Right ventricle myocardium superior (tissue), 1 donor: ENCODE data around the gene ST6GALNAC3. TPM values are rescaled to one million over a fixed set of nuclear protein-coding genes. Genes with fewer than 3 reads are reported as not detected.

ENCODE experiments used
- ATAC-seq: fragments of 200-7000 bp; cut with Tn5 transposase; one replicate; pipeline ENCODE4 v1.9.1; 2020; ENCODE audit warnings: mild to moderate bottlenecking; ENCODE audit not compliant: poor library complexity
- DNase-seq: peaks from one replicate; pipeline ENCODE4 v3.0.0-alpha.2; 2020
- intact Hi-C: fragments of 100-400 bp; cut with DNase I; formaldehyde crosslinking; loops from one replicate; pipeline ENCODE4 v1.11.2; 2022
- total RNA-seq: library from RNA; stranded (reverse); fragmentation: NEBNext Ultra II Directional; extraction: Animal tissue kit (Norgen Biotek cat#: 25700); gene quantifications from one replicate; pipeline ENCODE4 v1.2.1, GENCODE V29; 2021
- donor health status: DM: no; HTN: yes; CAD: no; lungs with severe emphysema.

The ST6GALNAC3 gene
- total RNA-seq, 1 donor from 2014 or later = 4.5 TPM

DNA sequence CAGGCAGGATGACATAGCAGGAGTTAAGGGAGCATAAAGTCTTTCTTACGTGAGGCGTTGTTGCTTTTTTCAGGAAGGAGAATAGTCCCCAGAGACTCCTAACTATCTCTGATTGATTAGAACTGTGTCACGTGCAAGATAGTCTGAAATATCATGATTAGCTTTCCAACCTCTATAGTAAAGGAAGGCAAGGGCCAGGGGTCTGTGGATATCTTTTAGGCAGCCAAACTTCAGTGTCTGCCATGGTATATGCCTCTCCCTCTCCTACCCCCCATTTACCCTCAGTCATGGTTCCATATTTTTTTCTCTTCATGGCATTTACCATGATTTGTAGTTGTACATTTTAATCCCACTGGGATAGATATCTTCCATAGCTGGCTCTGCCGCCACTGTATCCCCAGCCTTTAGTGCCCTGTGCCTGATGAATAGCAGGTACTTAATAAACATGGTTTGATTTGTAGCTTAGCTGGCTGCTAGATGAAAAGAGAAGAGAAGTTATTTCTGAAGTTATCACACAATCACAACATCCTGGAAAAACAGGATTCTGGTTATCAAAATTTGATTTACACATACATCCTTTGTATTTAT lies 474.1 kb downstream of the ST6GALNAC3 start:
- intact Hi-C loops = no loop called here
- ATAC-seq (no peak), DNase-seq (no peak)

DNA sequence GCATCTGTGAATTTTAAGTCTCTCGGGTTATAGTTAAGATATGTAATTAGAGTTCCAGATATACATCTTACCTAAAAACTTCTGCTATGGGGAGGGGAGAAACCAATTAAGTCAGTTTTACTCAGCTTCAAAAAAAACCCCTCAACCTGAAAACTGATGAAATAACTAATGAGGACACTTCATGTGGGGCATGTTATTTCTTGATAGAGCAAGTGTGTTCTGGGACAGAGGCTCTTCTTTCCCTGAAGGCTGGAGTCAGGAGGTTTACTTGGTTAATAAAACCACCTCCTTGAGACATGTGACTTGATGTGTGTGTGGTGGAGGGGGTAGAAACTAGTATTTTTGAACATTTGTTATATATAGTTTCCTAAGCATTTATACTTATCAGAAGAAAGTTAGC lies 479.7 kb downstream of the ST6GALNAC3 start:
- intact Hi-C loops = no loop called here
- ATAC-seq (no peak), DNase-seq (no peak)

DNA sequence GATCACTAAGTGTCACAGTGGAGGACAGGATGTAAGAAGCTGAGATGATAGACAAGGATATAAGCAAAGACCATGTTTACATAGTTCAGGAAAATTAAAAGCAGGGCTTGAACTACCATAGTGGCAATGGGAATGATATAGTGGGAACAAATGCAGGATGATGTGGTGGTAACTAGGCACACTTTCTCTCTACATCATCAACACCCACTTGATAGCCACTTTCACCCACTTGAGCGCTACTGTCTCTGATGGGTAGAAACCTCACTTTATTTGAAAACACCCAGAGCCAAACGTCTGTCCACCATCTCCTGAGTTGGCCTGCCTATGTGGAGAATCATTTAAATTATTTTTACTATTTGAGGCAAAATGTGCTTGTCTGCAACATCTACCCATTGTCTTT lies 487.7 kb downstream of the ST6GALNAC3 start:
- DNase-seq (no peak), ATAC-seq (no peak)
- intact Hi-C loops = no loop called here

DNA sequence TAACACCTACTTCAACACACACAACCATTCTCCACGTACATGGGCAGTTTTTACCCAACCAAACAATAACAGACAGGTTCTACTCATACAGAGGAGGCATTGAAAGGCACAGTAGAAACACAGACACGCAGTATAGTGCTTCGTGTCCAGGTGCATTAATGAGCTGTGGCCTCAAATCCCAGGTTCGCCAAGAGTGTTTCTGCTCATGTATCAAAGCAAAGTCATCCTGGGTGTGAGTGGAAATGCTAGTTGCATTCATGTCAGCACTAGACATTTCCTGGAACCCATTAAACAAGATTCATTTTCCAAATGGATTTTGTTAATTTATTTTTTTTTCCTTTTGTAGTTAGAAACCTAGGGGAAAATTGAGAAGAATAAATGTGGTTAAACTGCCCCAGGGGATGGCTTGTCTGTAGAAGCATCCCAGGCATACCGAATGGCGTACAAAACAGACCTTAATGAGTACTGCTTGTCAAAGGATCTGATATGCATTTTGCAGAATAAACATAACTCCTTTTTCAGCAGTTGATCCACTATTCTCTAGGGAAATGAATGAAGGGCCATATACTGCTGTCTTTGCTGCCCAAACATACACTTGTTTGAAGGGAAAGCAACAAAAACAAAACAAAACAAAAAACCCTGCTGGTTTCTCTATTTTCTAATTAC lies 494.2 kb downstream of the ST6GALNAC3 start:
- ATAC-seq = no peak
- intact Hi-C loops = no loop called here
- DNase-seq = no peak

DNA sequence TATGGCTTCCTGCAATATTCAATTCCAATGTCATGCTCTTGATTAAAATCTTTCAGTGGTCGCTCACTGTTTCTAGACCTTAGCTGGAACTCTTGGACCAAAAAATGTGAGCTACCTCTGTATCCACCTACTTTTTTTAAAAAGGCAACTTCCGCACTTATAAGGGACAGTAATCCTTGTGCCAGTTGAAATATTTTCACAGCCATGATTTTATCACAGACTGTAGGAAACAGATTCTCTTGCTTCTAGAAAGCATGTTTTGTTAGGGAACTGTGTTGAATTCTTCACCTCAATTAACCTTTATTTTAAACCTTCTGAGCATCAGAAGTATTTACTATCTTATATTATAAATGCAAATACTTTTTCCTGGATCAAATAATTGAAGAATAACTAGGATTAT lies 496.7 kb downstream of the ST6GALNAC3 start:
- ATAC-seq (no peak), DNase-seq (no peak)
- intact Hi-C loops = no loop called here

DNA sequence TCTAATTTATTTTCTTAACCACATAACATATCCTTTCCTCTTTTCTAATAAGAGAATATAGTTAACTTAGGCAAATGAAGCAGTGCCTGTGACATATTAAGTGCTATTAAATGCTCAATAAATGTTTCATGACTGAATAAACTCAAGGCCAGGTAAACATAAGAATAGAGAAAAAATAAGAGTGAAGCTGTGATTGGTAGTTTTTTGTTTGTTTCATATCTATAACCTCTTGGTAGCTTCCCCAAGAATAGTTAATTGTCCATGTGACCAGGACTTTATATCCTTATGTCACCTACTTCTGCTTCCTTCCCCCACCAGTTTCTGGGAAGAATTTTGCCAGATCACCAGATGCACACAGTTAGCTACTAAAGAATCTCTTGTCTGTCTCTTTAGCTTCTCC lies 497.7 kb downstream of the ST6GALNAC3 start:
- ATAC-seq = no peak
- intact Hi-C loops = no loop called here

DNA sequence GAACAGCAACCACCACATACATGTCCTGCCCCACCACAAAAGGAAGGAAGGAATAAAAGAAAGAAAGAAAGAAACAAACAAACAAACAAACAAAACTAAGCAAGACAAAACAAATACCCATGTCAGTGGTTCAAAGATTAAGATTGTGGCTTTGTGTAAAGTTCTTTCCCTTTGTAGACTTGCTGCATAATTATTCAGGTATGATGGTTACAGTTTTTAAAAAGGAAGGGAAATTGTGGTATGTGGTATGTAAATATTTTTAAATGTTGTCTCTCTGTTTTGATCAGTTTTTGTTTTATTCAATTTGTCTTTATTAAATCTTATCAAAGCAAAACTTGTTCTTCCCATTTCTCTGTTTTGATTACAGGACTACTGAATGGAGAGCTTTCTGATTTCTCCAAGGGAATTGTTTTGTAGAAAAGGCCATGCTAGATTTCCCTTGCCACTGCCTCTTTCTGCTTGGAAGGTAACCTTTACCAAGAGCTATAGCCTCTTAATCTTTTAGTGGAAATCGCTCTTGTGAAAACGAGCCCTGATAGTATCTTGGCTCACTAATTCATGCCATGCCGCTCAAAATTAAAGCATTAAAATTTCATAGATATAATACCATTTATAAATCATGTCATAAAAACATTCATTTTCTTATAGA lies 502.5 kb downstream of the ST6GALNAC3 start:
- intact Hi-C loops = no loop called here
- ATAC-seq (no peak), DNase-seq (no peak)

More for the DNA sequence above, 497.7 kb downstream of the ST6GALNAC3 start:
- no peak for DNase-seq

DNA sequence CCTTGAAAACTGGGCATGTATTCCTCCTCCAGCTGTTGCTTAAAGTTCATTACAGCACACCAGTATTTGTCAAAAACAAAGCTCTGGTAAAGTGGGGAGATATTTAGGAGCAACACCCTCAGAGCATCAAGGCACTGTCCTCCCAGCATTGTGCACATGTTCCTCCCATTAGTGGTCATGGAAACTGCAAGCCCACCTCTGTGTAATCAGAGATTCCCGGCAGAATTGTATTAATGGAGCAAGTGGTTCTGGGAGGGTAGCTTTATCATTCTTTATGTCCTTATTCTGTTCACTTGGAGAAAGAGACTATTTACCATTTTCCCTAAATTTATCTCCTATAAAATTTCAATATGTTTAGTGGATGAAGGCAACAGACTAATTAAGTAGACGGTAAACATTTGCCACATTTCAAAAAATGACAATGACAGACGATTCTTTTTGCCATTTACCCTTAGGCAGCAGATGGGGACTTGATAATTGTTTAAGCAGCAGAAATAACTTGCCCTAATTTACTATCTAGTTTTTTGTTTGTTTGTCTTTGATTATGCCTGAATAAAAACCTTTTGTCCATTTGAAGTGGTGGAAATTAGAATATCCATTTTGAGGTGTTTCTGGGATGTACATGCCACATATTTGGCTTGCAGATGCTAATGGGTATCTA lies 503.1 kb downstream of the ST6GALNAC3 start:
- ATAC-seq (no peak), DNase-seq (no peak)
- intact Hi-C loops = no loop called here

DNA sequence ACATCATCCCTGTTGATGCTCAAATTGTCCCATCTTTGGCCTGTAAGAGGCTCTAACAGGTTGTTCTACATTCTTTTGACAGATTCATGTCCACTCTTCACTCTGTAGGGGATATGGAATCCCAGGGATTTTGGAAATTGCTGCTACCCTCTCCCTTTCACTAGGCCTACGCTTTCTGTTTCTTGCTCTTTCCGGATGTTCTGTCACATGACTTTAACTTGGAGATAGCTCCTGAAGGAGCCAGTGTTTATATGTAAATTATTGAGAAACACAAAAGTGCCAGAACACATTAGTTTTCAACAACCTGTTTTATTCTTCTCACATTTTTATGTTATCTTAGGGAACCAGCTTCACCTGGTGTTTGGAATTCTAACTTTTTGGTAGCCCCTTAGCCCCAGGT lies 505.7 kb downstream of the ST6GALNAC3 start:
- no peak for DNase-seq
- intact Hi-C loops = no loop called here
- no peak for ATAC-seq

DNA sequence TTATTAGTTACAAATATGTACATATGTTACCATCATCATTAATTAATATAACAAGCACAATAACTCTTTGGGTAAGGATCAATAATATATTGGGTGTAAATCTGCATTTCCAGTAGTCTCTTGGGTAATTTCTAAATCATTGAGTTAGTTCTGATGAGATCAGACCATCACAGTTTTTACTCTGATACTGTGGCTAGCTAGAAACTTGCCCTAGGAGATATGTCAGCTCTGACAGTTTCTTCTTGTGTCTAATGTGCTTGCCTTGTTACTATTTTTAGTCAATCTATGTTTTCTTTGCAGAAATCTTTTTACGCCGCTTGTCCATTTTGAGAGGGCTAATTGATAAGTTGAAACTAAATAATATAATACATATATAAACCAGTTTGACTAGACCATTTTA lies 507.2 kb downstream of the ST6GALNAC3 start:
- DNase-seq = no peak
- intact Hi-C loops = no loop called here
- ATAC-seq = no peak

DNA sequence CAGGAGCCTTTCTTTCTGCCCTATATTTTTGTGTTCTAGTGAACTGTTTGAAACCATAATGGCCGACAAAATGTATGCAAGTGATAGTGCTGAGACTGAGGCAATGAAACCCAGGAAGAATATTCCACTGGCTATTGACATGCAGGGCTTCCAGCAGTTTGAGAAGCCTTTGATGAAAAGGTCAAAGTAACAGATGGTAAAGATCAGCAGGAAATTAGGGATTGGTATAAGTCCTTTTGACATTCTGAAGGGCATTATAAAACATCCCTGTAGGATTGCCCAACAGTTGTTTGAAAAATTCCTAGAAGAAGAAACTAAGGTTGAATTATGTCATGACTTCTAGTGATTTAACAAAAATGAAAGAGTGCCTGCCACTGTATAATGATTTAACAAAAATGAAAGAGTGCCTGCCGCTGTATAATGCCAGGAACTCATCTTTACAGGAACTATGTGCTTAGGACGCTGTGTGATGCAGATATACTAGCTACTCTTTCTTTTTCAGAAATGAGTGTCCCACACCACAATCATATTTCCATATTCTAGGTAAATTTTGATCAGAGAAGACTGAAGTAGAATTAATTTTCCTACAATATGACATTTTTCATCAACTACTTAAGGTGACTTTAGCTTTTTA lies 508.8 kb downstream of the ST6GALNAC3 start:
- intact Hi-C loops = no loop called here
- no peak for ATAC-seq
- DNase-seq = no peak

DNA sequence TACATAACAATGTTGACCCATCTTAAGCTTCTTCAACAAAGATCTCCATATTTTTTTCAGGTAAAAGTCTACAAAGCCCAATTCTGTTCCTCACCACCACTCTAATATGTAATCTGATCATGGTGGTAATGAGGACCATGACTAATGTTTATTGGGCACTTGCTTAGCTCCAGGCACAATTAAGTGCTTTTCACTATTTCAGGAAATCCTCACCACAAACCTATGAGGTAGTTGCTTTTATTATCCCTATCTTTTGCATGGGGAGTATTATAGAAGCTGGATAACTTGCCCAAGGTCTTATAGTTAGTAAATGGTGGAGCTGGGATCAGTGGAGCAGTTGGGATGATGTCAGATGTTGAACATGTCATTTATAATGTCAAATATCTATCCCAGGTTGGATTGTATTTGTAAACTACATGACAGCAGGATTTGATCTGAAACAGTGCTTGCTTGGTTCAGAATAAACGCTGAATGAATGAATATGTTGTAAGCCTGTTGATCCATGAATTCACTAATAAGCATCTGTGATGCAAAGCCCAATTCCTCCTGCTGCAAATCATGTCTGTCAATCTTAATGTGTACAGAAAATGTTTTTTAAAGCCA lies 509.4 kb downstream of the ST6GALNAC3 start:
- no peak for ATAC-seq
- intact Hi-C loops = no loop called here
- DNase-seq = no peak

DNA sequence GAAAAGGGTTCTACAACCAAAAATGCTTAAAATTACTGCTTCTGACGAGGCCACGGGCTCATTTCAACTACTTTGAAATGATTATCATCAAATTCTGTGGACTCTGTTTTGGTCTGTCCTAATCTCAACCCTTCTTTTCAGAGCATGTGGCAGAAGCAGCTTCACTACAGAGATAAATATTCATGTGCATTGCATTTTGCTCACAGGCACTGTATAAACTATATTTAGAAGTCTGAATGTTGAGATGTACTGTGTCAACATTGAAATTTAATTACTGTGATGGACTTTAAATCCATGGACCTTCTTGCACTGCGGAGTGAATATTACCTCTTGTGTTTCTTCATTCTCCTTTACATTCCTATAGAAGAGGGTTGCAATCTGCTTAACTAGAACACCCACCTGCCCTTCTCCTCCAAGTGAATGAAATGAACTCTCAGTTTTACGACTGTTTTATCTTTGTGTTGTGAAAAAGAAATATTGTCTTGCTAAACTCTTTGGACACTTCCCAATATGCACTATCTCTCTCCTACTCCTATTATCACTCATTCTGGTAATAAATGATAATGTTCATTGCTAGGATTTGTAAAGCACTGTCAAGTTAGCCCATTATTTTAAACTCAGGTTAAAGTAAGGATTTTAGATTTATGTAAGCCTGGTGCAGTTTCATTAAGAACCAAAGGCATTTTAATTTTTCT lies 511.6 kb downstream of the ST6GALNAC3 start:
- intact Hi-C loops = no loop called here
- no peak for DNase-seq
- no peak for ATAC-seq

DNA sequence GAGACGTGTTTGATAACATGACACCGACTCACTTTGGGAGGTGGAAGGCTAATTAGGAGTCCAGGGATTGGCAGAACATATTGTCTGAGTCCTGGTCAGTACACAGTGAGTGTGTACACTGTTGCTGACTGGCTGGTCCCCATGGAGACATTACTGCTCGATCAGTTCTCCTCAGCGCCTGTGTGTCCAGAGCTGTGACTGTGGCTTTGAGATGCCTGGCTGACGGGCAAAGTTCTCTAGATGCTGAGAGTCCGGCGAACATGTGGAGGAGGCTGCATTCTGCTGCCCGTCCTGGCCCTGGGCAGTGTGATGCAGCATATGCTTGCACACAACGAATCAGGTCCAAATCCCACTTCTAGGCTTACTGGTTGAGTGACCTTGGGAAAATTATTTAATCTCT lies 512.7 kb downstream of the ST6GALNAC3 start:
- no peak for ATAC-seq
- intact Hi-C loops = no loop called here
- DNase-seq = no peak

DNA sequence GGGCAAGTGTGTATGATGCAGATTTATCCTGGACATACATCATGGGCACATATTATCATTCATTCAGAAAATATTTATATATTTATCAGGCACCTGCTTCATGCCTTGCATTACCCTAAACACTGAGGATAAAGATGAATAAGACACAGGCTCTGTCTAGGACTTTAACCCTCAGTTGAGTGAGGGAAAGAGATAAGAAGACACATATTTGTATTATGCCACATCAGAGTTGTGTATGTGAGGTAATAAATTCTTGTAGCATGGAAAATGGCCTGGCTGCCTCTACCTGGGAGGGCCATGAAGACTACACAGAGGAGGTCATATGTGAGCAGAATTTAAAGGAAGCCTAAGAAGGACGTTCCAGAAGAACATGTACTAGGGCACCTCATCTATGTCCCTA lies 516.9 kb downstream of the ST6GALNAC3 start:
- intact Hi-C loops = no loop called here
- ATAC-seq = no peak
- no peak for DNase-seq

DNA sequence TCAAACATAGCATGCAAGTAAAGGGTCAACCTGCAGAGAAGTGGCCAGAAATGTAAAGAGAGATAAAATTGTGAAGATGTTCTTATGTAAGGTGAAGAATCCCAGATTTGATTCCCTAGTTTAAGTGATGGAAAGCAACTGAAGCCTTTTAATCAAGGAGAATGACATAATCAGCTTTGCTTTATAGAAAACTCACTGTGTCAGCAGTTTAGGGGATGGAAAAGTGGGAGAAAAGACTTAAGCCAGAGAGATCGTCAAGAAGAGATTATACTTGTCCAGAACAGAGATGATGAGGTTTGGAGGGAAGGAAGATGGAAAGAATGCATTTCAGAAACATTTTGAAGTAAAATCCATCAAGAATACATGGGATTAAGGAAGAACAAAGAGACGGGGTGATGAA lies 517.4 kb downstream of the ST6GALNAC3 start:
- ATAC-seq (no peak), DNase-seq (no peak)
- intact Hi-C loops = no loop called here

DNA sequence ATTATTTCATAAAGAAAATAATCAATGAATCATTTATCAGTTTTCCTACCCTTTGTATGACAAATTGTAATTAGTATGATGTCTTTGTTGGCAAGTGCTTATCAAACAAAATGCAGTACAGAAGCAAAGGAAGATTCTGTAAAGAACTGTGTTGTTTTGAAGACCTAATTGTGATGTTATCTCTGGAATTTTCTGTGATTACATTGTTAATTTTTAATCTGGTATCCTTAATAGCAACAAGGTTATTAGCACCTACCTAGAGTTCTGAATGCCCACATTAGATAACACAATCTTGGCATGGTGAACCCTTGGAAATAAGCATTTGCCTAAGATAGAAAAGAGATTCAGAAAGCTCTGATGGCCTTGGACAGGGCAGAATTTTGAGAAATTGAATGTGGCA lies 518.6 kb downstream of the ST6GALNAC3 start:
- intact Hi-C loops = no loop called here
- DNase-seq (no peak), ATAC-seq (no peak)

DNA sequence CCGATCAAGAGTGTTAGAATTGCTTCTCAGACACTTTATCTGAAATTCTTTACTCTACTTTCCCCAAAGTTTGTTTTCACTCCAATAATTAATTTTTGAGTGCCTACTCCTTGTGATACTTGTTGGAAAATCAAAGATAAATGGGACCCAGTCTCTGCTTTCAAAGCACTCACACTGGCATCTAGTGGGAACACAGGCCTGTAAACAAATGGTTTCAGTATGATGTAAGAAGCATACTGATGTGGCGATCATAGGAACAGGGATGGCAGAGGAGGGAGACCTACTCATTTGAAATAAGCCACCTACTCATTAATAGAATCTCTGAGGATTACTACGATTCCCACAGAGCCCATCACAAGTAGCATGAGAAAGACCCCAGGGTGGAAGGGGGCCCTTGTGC lies 519.1 kb downstream of the ST6GALNAC3 start:
- DNase-seq (no peak), ATAC-seq (no peak)
- intact Hi-C loops = no loop called here

DNA sequence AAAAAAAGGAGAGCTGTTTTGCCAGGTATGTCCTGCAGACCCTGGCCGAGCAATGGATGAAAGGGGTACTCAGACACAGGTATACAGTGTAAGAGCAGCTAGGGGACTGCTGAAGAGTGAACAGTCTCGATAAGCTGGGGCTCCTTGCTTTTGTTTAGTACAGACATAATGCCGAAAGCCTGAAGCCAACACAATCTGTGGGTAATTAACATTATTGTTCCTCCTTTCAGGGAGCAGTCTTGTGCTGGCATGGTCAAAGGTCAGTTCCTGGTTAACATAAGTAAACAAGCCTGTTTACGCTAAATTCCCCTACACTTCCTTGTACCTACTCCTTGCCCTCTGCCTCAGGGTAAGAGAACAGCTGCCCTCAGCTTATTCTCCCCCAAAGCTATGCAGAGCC lies 520.5 kb downstream of the ST6GALNAC3 start:
- DNase-seq (no peak), ATAC-seq (no peak)
- intact Hi-C loops = no loop called here
